Activated CD4-positive, alpha-beta T cell treated with anti-CD3 and anti-CD28 coated beads, Interleukin-2, amount 50 U/mL, for 48 hours (primary cell): Measurements from ENCODE around the gene UTP4.
"Not testable (repeated sequence)": the region's sequence is repeated elsewhere in the genome, so short reads cannot be mapped to it uniquely, and the experiment has no call there.

ENCODE experiments used
- DNase-seq, 2 experiments: peaks; one replicate each; pipeline ENCODE4 v3.0.0-alpha.2; 2020

The UTP4 gene

DNA sequence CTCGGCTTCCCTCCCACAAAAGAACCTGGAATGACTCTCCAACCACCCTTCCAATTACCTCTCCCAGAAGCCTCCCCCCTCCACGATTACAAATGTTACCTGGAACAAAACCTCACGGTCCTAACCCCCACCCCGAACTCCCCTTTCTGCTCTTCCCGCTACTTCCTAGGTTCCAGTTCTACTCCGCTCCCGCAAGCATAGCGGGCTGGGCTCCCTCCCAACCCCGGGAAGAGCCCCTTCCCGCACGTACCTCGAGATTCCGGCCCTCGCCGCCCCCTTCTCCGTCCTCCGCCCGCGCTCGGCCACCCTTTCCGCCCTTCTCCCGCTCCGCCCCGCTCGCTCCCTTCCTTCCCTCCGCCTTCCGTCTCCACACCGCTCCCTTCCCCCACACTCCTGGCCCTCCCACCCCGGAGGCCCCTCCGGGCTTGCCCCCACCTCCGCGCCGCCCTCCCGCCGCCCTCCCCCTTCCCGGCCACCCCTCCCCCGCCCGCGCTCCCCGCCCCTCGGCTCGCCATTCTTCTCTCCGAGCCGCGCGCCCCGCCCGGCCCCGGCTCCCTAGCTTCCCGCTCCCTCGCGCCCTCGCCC lies 518 bp upstream of the UTP4 start:
- DNase-seq = peak; percentile 84 to 87

DNA sequence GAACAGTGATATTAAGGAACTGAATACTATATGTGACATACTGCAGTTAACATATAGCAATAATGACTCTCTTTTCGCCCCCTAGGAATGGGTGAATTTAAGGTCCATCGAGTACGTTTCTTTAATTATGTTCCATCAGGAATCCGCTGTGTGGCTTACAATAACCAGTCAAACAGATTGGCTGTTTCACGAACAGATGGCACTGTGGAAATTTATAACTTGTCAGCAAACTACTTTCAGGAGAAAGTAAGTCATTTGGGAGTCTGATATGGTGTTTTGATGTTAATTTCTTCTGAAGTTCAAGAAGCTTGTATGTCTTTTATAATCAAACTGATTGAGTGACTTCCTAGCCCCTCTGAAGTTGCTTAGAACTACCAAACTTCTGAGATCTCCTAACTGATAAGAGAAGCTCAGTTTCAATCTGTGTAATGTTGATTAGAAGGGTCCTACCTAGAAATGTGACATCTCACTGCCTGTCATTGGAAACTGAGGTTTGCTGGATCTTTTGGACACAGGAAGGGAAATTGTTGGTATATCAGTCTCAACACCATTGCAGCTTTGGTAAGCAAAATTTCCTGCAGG lies 1.0 kb downstream of the UTP4 start:
- DNase-seq = no peak

- DNase-seq = no peak
Observed at GRCh38 chr16:69138608-69139007, 6.2 kb downstream of the UTP4 start.

DNA sequence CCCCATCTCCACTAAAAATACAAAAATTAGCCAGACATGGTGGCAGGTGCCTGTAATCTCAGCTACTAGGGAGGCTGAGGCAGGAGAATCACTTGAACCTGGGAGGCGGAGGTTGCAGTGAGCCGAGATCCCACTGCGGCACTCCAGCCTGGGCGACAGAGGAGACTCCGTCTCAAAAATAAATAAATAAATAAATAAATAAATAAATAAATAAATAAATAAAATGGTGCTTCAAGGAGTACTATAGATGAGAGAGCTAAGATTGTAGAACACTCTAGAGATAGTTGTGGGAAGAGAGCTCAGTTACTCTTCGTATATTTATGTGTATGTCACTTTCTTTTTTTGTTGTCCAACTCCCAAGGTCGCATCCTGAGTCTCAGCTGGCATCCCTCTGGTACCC lies 7.0 kb downstream of the UTP4 start:
- DNase-seq = not testable (repeated sequence)

DNA sequence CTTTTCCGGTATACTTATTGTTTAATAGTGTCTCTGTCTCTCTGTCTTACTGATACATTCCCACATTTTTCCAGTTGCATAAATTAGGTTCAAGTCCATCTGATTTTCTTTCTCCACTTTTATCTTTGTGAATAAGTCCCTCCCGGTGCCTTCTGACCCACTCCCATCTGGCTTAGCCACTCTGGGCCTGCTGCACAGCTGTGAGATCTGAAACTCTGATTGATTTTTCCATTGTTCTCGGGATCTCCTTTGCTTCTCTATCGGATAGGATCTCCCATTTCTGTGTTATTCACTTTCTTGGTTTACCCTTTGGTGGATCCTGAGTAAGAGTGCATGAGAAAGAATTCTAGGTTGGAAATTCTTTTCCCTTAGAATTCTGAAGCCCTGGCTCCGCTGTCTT lies 8.6 kb downstream of the UTP4 start:
- no peak for DNase-seq

DNA sequence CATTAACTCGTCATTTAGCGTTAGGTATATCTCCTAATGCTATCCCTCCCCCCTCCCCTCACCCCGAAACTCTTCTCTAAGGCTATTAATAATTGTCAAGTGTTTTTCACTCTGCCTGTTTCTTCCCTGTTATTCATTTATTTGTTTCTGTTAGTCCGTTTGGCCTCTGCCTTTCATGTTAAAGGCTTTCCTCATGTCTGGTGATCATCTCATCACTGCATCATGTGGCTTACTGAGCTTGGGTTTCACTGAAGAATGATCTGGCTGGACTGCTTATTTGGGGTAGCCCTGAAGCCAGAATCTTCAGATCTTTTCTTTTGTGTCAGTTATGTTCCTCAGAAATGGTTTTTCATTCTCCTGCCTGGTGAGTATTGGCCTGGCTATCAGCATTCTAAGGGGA lies 9.5 kb downstream of the UTP4 start:
- DNase-seq = no peak

- DNase-seq = no peak
Observed at GRCh38 chr16:69143116-69143515, 10.7 kb downstream of the UTP4 start.

DNA sequence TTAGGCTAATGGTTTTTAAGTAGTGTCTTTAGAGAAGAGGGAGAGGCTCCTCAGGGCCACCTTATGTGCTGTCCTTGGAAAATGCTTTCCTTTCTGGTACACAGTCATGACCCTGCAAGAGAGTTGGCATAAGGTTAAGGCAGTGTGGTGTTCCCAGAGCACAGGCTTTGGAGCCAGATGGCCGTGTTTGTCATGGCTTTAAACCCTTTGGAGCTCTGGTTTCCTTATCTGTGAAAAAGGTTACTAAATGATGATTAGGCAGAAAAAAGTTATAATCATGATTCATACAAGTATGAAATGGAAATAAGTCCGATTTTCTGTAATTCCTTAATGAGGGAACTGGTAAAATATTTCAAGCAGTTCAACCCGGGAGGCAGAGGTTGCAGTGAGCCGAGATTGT lies 13.2 kb downstream of the UTP4 start:
- no peak for DNase-seq

DNA sequence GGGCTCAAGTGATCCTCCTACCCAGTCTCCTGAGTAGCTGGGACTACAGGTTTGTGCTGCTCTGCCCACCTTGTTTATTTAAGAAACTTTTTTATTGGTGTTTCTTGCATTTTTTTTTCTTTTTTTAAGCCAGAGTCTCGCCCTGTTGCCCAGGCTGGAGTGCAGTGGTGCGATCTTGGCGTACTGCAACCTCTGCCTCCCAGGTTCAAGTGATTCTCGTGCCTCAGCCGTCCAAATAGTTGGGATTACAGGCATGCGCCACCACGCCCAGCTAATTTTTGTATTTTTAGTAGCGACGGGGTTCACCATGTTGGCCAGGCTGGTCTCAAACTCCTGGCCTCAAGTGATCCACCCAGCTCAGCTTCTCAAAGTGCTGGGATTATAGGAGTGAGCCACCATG lies 17.2 kb downstream of the UTP4 start:
- not testable (repeated sequence) for DNase-seq

DNA sequence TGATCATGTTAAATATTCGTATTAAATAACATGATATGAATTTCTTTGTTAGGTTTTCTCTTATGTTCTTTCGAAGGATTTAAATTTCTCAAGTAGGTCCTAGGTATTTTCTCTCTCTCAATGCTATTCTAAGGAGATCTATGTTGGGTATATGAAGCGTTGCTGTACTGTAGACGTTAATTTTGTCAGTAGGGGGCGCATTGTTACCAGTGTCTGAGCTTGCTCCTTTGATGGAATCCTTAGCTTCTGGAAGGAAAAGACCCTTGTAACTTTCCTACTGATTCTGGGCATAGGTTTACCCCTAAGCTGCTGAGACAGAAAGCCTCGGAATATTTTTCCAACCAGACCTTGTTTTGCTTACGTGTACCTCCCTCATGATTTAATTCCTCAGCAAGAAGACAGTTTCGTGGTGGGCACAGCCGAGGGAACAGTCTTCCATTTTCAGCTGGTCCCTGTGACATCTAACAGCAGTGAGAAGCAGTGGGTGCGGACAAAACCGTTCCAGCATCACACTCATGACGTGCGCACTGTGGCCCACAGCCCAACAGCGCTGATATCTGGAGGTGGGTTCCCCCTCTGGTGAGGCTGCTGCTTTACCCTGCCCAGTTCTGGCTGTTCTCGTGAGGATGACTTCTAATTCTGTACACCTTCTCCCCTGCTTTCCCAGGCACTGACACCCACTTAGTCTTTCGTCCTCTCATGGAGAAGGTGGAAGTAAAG lies 17.9 kb downstream of the UTP4 start:
- DNase-seq = peak in 1 of 2 experiments; percentile 37

- DNase-seq = no peak
Observed at GRCh38 chr16:69157196-69157595, 24.7 kb downstream of the UTP4 start.

GRCh38 chr16:69160192-69160591 lies 27.7 kb downstream of the UTP4 start:
- DNase-seq = no peak

- DNase-seq = no peak
Observed at GRCh38 chr16:69165584-69165983, 33.1 kb downstream of the UTP4 start.

DNA sequence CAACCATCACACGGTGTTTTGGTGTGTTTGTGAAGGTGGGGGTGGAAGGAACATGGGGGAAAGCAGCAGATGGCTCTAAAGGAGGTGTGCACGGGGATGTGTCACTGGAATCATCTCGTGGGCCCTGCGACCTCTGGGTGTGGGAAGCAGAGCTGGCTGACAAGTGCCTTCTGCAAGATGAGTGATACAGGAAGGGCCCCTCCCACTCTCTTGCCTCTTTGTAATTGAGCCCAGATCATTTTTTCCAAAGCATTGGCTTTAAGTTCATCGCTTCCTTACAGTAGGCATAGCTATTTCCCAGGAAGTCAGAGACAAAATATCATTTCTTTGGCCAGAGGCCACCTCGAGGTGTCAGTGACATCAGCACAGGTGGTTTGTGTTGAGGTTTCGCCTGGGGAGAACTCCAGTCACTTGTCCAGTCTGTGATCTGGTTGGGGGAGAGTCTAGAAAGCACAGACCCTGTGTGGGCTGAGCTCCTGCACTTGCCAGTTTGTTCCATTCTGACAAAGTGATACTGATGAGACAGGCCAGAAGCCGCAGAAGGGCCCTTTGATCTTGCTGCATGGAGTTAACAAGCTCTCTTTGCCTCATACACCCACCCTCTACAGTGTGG lies 33.9 kb downstream of the UTP4 start:
- DNase-seq = peak; percentile 76 to 84

DNA sequence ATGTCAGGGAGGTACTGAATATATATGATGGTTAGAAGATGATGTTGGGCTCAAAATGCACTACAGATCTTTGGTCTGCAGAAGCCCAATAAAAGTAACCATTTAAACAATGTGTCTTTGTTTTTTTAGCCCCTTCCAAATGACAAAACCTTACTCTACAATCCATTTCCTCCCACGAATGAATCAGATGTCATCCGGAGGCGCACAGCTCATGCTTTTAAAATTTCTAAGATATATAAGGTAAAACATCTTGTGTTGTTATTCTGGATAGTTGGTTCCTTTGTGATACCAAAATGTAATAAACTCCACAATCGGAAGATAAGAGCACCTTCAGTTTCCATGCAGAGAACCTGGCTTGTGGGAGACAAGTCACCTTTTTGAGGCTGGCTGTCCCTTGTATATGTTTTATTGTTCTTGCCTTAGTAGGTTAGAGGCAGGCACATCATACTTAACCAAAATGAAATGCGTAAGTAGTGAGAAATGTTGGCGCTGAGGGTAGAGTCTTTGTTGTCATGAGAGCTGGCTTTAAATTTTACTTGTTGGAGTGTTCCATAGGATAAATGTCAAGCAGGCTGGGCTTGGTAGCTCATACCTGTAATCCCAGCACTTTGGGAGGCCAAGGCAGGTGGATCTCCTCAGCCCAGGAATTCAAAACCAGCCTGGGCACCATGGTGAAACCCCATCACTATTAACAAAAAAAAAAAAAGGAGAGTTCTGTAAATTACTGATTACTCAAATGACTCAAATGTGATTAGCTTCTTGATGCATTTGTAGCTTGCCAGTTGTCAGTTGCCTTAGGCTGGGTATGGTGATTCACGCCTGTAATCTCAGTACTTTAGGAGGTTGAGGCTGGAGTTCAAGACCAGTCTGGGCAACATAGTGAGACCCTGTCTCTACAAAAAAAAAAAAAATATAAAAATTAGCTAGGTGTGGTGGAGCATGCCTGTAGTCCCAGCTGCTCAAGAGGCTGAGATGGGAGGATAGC lies 34.8 kb downstream of the UTP4 start:
- no peak for DNase-seq

DNA sequence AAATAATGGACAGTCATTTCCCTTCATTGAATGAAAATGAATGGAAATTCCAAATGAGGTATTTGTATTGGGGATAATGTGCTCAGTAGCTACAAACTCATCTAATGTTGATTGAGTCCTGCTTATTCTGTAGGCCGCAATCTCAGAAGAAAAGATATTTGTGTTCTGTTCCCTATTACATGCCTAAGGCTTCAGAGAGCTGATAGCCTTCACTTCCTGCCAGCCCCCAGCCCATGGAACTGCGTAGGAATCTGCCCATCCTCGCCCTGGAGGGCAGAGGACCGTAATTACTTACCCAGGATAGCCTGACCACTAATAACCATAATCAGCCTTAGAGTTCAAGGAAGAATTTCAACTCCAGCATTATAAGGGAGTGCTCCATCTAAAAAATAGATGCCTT lies 36.6 kb downstream of the UTP4 start:
- no peak for DNase-seq

- DNase-seq = no peak
Observed at GRCh38 chr16:69169607-69170352, 37.3 kb downstream of the UTP4 start.

DNA sequence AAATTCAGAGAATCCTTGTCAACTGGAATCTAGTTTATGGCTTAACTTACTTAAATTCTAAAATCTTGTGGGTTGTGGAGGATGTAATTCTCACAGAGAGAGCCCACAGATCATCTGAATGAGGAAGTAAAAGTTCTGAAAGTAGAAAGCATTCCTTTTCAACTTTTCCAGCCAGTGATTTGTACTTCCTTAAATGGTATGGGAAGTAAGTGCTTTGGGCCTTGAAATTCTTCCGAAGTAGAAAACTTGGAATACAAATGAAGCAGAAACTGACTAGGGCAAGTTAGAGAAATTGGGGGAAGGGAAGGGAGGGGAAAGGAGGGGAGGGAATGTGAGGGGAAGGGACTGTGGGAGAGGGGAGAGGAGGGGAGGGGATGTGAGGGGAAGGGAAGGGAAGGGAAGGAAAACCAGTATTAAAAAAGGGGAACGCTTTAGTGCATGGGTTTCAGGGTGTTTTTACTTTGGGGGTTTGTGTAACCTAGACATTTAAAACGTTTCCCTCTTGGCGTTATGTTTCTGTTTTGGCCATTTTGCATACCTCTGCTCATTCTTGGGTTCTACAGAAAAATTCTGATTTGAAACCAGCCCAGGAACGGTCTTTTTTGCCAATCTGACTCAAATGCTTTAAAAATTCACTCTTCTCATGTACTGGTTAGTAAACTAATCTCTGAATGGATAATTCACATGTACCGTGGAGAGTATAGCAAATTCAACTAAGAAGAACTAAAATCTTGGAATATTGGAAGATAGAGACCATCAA lies 39.1 kb downstream of the UTP4 start:
- no peak for DNase-seq

GRCh38 chr16:69176033-69176800 lies 43.8 kb downstream of the UTP4 start:
- DNase-seq = no peak

DNA sequence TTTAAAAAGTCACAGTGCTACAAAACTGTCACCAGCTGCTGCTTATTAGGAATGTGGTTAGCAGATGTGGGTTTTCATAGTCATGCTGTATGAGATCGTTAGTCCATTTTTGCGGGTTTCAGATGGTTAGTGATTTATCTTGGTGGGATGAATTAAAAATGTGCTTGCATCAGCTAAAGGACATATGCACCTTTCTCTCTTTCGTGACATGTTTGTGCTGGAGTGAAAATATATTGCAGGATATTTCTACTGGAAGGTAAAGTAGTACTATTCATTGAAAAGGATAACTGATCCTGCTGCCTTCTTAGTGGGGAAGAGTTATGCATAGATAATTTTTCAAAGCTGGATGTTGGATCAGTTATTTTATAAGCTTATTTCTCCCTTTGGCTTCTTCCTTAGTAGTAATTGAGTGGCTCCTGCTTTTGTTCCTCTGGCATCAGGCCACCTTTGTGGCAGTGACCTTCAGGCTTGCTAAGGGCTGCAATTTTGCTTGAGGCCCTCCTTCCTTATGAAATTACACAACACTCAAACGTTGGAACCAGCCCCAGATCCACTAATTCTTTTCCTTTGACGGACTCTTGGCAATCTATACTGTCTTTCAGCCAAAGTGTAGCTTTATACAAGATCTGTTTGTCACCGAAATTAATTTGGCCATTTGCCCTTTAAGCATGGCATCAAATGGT lies 47.0 kb downstream of the UTP4 start:
- no peak for DNase-seq
